Type B pancreatic cell (in vitro differentiated cells): ENCODE data around the gene ACSF2. TPM values are rescaled to one million over a fixed set of nuclear protein-coding genes. Genes with fewer than 3 reads are reported as not detected.

ENCODE experiments used
- DNase-seq: peaks from one replicate; pipeline ENCODE4 v3.0.0; 2021; ENCODE audit warnings: mixed read lengths; ENCODE audit not compliant: unreplicated experiment; ENCODE audit errors: extremely low spot score
- H3K27ac Mint-ChIP-seq: 2 replicates; pipeline ENCODE4 v1.8.0; 2021; ENCODE audit warnings: mild to moderate bottlenecking, mixed read lengths
- H3K27me3 Mint-ChIP-seq: 2 replicates; pipeline ENCODE4 v1.8.0; 2021; ENCODE audit warnings: mixed read lengths
- H3K36me3 Mint-ChIP-seq: 2 replicates; pipeline ENCODE4 v1.8.0; 2021; ENCODE audit warnings: mixed read lengths
- H3K4me1 Mint-ChIP-seq: one replicate; pipeline ENCODE4 v1.8.0; 2021; ENCODE audit warnings: mixed read lengths; ENCODE audit not compliant: unreplicated experiment
- H3K4me3 Mint-ChIP-seq: 2 replicates; pipeline ENCODE4 v1.8.0; 2021; ENCODE audit warnings: mild to moderate bottlenecking, mixed read lengths
- H3K9me3 Mint-ChIP-seq: 2 replicates; pipeline ENCODE4 v1.8.0; 2021; ENCODE audit warnings: mixed read lengths
- CTCF ChIP-seq: fragments of 200-600 bp; sonication (generic); conservative IDR thresholded peaks from 2 replicates; pipeline ENCODE4 v1.5.0; 2021; ENCODE audit warnings: antibody characterized with exemption, mild to moderate bottlenecking
- total RNA-seq: library from RNA; stranded (reverse); gene quantifications from 2 replicates; pipeline ENCODE4 v1.2.1, GENCODE V29; 2021; ENCODE audit warnings: low replicate concordance

Gene ACSF2
- total RNA-seq, 1 donor from 2014 or later = 57.3 TPM

DNA sequence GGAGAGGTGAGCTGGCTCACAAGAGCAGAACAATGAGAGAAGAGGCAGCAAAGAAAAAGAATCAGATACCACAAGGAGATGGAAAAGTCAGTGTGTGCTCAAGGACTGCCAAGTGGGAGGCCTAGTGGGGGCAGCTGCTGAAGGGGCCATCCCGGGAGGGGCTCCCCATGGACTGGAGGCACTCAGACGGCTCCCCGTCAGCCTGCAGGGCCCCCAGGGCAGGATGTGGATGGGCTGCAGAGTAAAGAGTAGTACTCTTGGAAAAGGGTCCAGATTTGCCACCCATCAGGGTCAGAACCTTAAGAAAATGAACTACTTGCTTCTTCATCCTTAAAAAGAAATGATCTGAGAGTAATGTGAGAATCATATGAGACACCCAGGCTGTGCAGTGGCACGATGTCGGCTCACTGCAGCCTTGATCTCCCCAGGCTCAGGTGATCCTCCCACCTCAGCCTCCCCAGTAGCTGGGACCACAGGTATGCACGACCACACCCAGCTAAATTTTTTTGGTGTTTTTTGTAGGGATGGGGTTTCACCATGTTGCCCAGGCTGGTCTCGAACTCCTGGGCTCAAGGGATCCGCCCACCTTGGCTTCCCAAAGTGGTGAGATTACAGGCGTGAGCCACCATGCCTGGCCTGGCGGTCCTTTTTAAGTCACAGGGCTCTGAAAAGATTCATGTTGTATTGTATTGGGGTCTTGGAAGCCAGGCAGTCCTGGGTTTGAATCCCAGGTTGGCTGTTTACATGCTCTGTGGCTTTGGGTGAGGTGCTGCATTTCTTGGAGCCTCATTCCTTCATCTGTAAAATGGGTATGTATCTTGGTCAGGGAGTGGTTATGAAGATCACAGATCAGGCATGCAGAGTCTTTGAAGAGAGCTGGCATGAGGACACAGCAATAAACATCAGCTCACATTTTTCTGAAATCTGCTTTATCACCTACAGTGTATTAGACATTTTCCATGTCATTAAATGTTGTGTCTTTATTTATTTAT lies 15.1 kb downstream of the ACSF2 start:
- Mint-ChIP-seq H3K4me1 (peaks cover 37% of the 10 kb centered on the region), H3K27ac (peak overlapping the region; percentile 86), H3K27me3 (no peaks in the 10 kb centered on the region), H3K36me3 (peaks cover 8% of the 10 kb centered on the region), H3K4me3 (peak overlapping the region; percentile 61), H3K9me3 (no peaks in the 10 kb centered on the region)
- DNase-seq = no peak
- TF ChIP-seq CTCF = no peak

DNA sequence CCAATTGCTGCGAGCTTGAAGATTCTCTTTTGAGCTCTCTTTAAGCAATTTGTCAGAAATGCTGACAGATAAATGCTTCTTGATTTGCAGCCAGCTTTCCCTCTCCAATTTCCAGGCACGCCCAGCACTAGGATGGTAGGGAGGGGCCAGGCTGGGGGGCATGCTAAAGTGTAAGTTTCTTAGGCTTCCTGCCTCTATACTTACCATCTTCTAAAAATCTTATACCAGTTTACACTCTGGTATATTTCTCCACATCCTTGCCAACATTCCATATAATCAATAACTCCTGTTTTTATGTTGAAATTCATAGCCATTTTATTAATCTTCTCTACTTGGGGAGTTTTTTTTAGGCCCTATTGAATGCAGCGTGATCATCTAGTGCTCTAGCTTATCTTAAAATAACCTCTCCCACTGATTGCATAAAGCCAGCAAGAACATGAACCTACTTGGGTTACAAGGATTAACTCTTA lies 17.5 kb downstream of the ACSF2 start:
- Mint-ChIP-seq H3K27ac (peak overlapping the region; percentile 83), H3K9me3 (peaks cover 4% of the 10 kb centered on the region), H3K36me3 (peaks cover 8% of the 10 kb centered on the region), H3K4me3 (peak overlapping the region; percentile 71), H3K4me1 (peaks cover 44% of the 10 kb centered on the region), H3K27me3 (no peaks in the 10 kb centered on the region)
- DNase-seq = no peak
- TF ChIP-seq CTCF = no peak

DNA sequence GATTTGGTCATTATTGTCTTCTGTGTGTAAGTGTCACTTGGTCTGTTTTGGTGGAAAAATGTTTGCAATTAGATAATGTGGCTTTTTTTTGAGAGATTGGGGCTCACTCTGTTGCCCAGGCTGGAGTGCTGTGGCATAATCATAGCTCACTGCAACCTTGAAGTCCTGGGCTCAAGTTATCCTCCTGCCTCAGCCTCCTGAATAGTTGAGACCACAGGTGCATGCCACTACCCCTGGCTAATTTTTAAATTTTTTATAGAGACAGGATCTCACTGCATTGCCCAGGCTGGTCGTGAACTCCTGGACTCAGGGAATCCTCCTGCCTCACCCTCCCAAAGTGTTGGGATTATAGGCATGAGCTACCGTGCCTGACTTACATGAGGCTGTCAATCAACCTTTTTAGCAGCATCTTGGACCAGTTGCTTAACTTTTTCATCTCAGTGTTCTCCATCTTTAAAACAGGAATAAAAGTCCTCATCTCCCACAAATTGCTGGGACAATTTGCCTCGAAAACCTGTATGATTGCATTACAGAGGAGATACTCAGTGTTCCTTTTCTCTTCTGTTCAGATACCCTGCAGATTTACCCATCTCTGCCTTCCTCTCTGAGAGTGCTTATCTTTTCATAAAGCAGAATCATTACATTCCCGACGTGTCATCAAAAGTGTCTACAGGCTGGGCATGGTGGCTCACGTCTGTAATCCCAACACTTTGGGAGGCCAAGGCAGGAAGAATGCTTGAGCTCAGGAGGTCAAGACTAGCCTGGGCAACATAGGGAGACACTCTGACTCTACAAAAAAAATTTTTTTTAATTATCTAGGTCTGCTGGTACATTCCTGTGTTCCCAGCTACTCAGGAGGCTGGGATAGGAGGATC lies 19.1 kb downstream of the ACSF2 start:
- peaks cover 42% of the 10 kb centered on the region for H3K4me1 Mint-ChIP-seq
- H3K36me3 Mint-ChIP-seq = peaks cover 8% of the 10 kb centered on the region
- no peak for DNase-seq
- H3K27me3 Mint-ChIP-seq = no peaks in the 10 kb centered on the region
- H3K4me3 Mint-ChIP-seq = no peak overlapping the region
- no peak for TF ChIP-seq CTCF
- H3K9me3 Mint-ChIP-seq = peaks cover 4% of the 10 kb centered on the region
- H3K27ac Mint-ChIP-seq = peak overlapping the region; percentile 19

DNA sequence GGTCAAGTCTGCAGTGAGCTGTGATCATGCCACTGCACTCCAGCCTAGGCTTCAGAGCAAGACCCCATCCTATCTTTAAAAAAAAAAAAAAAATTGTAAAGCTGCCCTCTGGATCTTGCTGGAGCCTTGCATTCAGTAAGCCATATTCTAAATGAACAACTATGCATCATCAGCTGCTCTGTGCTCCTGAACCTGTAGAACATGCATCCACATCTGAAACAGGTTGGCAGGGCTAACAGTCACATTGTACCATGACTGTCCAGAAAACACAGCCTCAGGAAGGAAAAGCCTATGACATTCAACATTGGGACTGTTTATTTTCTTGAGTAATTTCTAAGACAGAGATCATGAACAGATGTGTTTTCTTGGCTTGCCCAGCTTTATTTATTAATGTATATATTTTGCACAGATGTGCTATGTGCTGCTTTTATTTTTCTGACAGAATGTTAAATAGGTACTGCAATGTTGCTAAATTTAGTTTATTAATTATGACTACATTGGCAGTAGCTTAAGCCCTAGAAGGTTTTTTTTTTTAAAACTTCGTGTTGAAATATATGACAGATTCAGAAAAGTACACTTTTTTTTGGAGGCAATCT lies 19.8 kb downstream of the ACSF2 start:
- DNase-seq = no peak
- Mint-ChIP-seq H3K27me3 (no peaks in the 10 kb centered on the region), H3K36me3 (peaks cover 9% of the 10 kb centered on the region), H3K27ac (peak overlapping the region; percentile 58), H3K4me1 (peaks cover 35% of the 10 kb centered on the region), H3K9me3 (peaks cover 4% of the 10 kb centered on the region), H3K4me3 (no peak overlapping the region)
- no peak for TF ChIP-seq CTCF

DNA sequence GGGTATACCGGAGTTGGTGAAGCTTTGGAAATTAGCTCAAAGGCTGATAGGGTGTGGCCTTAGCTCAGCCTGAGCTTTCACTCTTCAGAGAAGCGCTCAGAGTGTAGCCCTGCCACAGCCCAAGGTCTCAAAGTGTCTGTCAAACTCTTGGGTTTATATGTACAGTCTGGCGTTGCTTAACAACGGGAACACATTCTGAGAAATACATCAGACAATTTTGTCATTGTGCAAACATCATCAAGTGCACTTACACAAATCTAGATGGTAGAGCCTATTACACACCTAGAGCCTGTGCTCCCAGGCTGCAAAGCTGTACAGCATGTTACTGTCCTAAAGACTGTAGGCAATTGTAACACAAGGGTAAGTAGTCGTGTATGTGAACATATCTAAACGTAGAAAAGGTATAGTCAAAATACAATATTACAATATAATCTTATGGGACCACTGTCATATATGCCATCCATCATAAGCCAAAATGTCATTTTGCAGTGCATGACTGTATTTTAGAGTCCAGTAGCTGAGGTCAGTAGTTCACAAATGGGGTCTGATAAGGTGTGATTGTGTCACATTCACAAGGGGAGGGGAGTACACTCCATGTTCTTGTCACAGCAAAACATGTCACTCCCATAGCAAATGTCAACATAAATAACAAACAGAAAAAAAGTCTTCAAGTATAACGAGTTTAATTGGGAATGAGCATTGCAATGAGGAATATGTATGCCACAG lies 22.0 kb downstream of the ACSF2 start:
- peaks cover 32% of the 10 kb centered on the region for H3K4me1 Mint-ChIP-seq
- H3K27me3 Mint-ChIP-seq = no peaks in the 10 kb centered on the region
- TF ChIP-seq CTCF = no peak
- H3K36me3 Mint-ChIP-seq = peaks cover 9% of the 10 kb centered on the region
- DNase-seq = no peak
- H3K9me3 Mint-ChIP-seq = peaks cover 4% of the 10 kb centered on the region
- H3K4me3 Mint-ChIP-seq = no peak overlapping the region
- H3K27ac Mint-ChIP-seq = peak overlapping the region; percentile 76
